ENCODE data around the gene CHMP2B.

Gene CHMP2B

GRCh38 chr3:87219611-87220010 lies 7.5 kb upstream of the CHMP2B start:
- no peaks in the 10 kb centered on the region for H3K4me1 ChIP-seq (ENCODE audit: control insufficient read depth, insufficient read depth, low read length)
- CTCF ChIA-PET, result no interaction called here
- POLR2A ChIA-PET, result no interaction called here
- TF ChIP-seq ZNF692 (tag by site-specific recombination; IDR thresholded peaks at IDR 0.05) (no peak), ZNF76 (tag by site-specific recombination; IDR thresholded peaks at IDR 0.05; ENCODE audit: borderline replicate concordance, low read depth) (no peak), SP3 (tag by site-specific recombination; IDR thresholded peaks at IDR 0.05) (no peak), AEBP2 (tag by site-specific recombination; IDR thresholded peaks at IDR 0.05; ENCODE audit: borderline replicate concordance) (no peak), ZNF184 (tag by site-specific recombination; IDR thresholded peaks at IDR 0.05) (no peak), ZNF221 (tag by site-specific recombination; IDR thresholded peaks at IDR 0.05; ENCODE audit: borderline replicate concordance) (no peak), SCRT2 (tag by site-specific recombination; IDR thresholded peaks at IDR 0.05) (no peak), ZNF560 (tag by site-specific recombination; IDR thresholded peaks at IDR 0.05; ENCODE audit: borderline replicate concordance) (no peak), REPIN1 (tag by site-specific recombination; IDR thresholded peaks at IDR 0.05; ENCODE audit: low read depth) (no peak), ZNF426 (tag by site-specific recombination; IDR thresholded peaks at IDR 0.05) (no peak), TRIM28 (IDR thresholded peaks at IDR 0.05; ENCODE audit: borderline replicate concordance, low read length) (no peak), ZNF610 (tag by site-specific recombination; IDR thresholded peaks at IDR 0.05; ENCODE audit: borderline replicate concordance) (no peak), SCRT1 (tag by site-specific recombination; IDR thresholded peaks at IDR 0.05; ENCODE audit: borderline replicate concordance) (no peak)
- no peak overlapping the region for H3K4me3 ChIP-seq (ENCODE audit: low read depth, low read length)
- no peaks in the 10 kb centered on the region for H3K9me3 ChIP-seq (ENCODE audit: control insufficient read depth, insufficient read depth, low read depth, low read length)
- H3K36me3 ChIP-seq (ENCODE audit: control insufficient read depth in 2 of 2, insufficient read depth in 1 of 2, low read length in 2 of 2), result no peaks in the 10 kb centered on the region
- H3K27ac ChIP-seq (ENCODE audit: extremely low read depth, low read depth, low read length), result no peak overlapping the region

- H3K4me1 ChIP-seq (ENCODE audit: control insufficient read depth, insufficient read depth, low read length), result no peaks in the 10 kb centered on the region
- H3K27ac ChIP-seq (ENCODE audit: extremely low read depth, low read depth, low read length), result no peak overlapping the region
- TF ChIP-seq ZNF266 (tag by site-specific recombination; IDR thresholded peaks at IDR 0.05; ENCODE audit: low read depth) (no peak), YY1 (tag by site-specific recombination; IDR thresholded peaks at IDR 0.05) (no peak), ZNF561 (tag by site-specific recombination; IDR thresholded peaks at IDR 0.05; ENCODE audit: borderline replicate concordance) (no peak), ZNF169 (tag by site-specific recombination; IDR thresholded peaks at IDR 0.05) (no peak), ZBTB10 (tag by site-specific recombination; IDR thresholded peaks at IDR 0.05) (no peak), ZNF341 (tag by site-specific recombination; IDR thresholded peaks at IDR 0.05; ENCODE audit: low read depth) (peak; percentile 25; the same call in 1 of the 2 replicates), ZIC2 (tag by site-specific recombination; IDR thresholded peaks at IDR 0.05) (peak; percentile 57), ZNF398 (tag by site-specific recombination; IDR thresholded peaks at IDR 0.05) (no peak), OVOL3 (tag by site-specific recombination; IDR thresholded peaks at IDR 0.05) (no peak), CTCF (tag by site-specific recombination; IDR thresholded peaks at IDR 0.05) (no peak), ZBTB6 (tag by site-specific recombination; IDR thresholded peaks at IDR 0.05) (peak; percentile 81), SCRT1 (tag by site-specific recombination; IDR thresholded peaks at IDR 0.05; ENCODE audit: borderline replicate concordance) (no peak)
- no peak overlapping the region for H3K4me3 ChIP-seq (ENCODE audit: low read depth, low read length)
- POLR2A ChIA-PET, result no interaction called here
- CTCF ChIA-PET, result no interaction called here
- no peaks in the 10 kb centered on the region for H3K36me3 ChIP-seq (ENCODE audit: control insufficient read depth in 2 of 2, insufficient read depth in 1 of 2, low read length in 2 of 2)
- no peaks in the 10 kb centered on the region for H3K9me3 ChIP-seq (ENCODE audit: control insufficient read depth, insufficient read depth, low read depth, low read length)
These were observed 1.4 kb upstream of the CHMP2B start for GRCh38 chr3:87225659-87226058.
